Lung (tissue), 12 donors: ENCODE data around the gene TMTC4. TPM values are rescaled to one million over a fixed set of nuclear protein-coding genes. Genes with fewer than 3 reads are reported as not detected.

ENCODE experiments used
- ATAC-seq: fragments of 200-7000 bp; cut with Tn5 transposase; one replicate; pipeline ENCODE4 v1.9.1; 2020; ENCODE audit warnings: moderate number of reproducible peaks; ENCODE audit not compliant: insufficient read depth, low FRiP score
- DNase-seq, 3 donors: peaks; one replicate each; pipeline ENCODE4 v3.0.0-alpha.2; 2013 to 2017
- H3K27ac ChIP-seq, 2 donors: one replicate each; pipeline ENCODE4 v1.5.1; 2013; ENCODE audit warnings: mild to moderate bottlenecking in 2 of 2, moderate library complexity in 2 of 2, control low read depth in 1 of 2, inconsistent platforms in 1 of 2, low read depth in 1 of 2, low read length in 1 of 2
- H3K27me3 ChIP-seq, 3 donors: one replicate each; pipeline ENCODE4 v1.5.1; 2013; ENCODE audit warnings: low read length in 2 of 3; ENCODE audit not compliant: control insufficient read depth in 3 of 3, insufficient read depth in 3 of 3
- H3K36me3 ChIP-seq, 4 donors: one replicate each; pipeline ENCODE4 v1.5.1; 2013; ENCODE audit warnings: low read length in 4 of 4, mild to moderate bottlenecking in 1 of 4, moderate library complexity in 1 of 4; ENCODE audit not compliant: control insufficient read depth in 4 of 4, insufficient read depth in 4 of 4
- H3K4me1 ChIP-seq, 5 donors: one replicate each; pipeline ENCODE4 v1.5.1; 2013; ENCODE audit warnings: low read length in 5 of 5, mild to moderate bottlenecking in 2 of 5, moderate library complexity in 1 of 5; ENCODE audit not compliant: control insufficient read depth in 5 of 5, insufficient read depth in 5 of 5
- H3K4me3 ChIP-seq: one replicate; pipeline ENCODE4 v1.5.1; 2013; ENCODE audit warnings: mild to moderate bottlenecking, control low read depth, moderate library complexity
- H3K9ac ChIP-seq, 2 donors: one replicate each; pipeline ENCODE4 v1.5.1; 2013; ENCODE audit warnings: low read length in 2 of 2, control low read depth in 1 of 2; ENCODE audit not compliant: insufficient read depth in 1 of 2
- H3K9me3 ChIP-seq, 4 donors: one replicate each; pipeline ENCODE4 v1.5.1; 2013; ENCODE audit warnings: low read length in 3 of 4, mild to moderate bottlenecking in 1 of 4, moderate library complexity in 1 of 4; ENCODE audit not compliant: control insufficient read depth in 4 of 4, insufficient read depth in 3 of 4
- WGBS, 2 donors: extraction: QIAGEN DNeasy Blood & Tissue Kit; methylation state at CpG; one replicate each; pipeline ENCODE4 v1.1.7; 2013; 5-methylcytosine and 5-hydroxymethylcytosine counted together
- polyA plus RNA-seq, 2 donors: library from polyadenylated mRNA; stranded (reverse); fragments of 200-250 nt; gene quantifications; one replicate each; pipeline ENCODE4 v1.2.1, GENCODE V29; 2013
- total RNA-seq, 2 donors: library from RNA; depleted of rRNA in 1 of 2; stranded (reverse); fragments of >200 nt in 1 of 2; gene quantifications; one replicate each; pipeline ENCODE4 v1.2.1, GENCODE V29; 2014 to 2021
- TF ChIP-seq, protein P1 (sequence below): IDR thresholded peaks from 2 replicates; pipeline ENCODE4 v1.5.1; 2012; ENCODE audit warnings: mild to moderate bottlenecking; ENCODE audit errors: control extremely low read depth, extremely low read depth
- donor health status: control.
- donor health status: control.
- donor health status: Bipolar disorder and iron deficiency.
- donor health status: healthy.
- donor health status: DM: yes; HTN: yes; CAD: no.

Gene TMTC4
- total and polyA plus RNA-seq, 4 donors = 5.0 to 27.1 (median 11.7) TPM

DNA sequence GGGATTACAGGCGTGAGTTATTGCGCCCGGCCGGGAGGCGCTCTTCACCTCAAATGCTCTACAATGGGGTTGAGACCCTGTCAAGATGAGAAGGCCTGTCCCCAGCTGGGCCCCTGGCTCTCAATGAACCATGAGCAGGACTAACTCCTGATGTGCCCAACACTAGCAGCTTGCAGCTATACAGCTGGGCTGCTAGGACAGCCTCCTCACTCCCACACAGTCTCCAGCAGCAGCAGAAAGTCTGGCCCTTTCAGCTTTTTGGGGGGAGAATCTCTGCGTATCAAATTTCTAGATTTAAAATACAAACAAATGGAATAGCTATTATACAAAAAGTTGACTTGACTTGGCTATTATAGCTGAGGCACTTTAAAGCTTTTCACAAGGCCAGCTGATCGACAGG, 30.2 kb downstream of the TMTC4 start:
- Histone ChIP-seq H3K27me3 (no peaks in the 10 kb centered on the region), H3K9ac (no peak overlapping the region), H3K27ac (no peak overlapping the region), H3K4me3 (no peak overlapping the region), H3K9me3 (no peaks in the 10 kb centered on the region), H3K36me3 (peaks cover 5 to 8% (median 5%) of the 10 kb centered on the region in 4 donors), H3K4me1 (no peaks in the 10 kb centered on the region)
- DNase-seq (peak in 1 of 3 donors; percentile 13), ATAC-seq (no peak)
- 94 to 96% methylated on average over 7 of the region's 7 CpGs for WGBS, 2 donors
- TF ChIP-seq, protein P1, sequence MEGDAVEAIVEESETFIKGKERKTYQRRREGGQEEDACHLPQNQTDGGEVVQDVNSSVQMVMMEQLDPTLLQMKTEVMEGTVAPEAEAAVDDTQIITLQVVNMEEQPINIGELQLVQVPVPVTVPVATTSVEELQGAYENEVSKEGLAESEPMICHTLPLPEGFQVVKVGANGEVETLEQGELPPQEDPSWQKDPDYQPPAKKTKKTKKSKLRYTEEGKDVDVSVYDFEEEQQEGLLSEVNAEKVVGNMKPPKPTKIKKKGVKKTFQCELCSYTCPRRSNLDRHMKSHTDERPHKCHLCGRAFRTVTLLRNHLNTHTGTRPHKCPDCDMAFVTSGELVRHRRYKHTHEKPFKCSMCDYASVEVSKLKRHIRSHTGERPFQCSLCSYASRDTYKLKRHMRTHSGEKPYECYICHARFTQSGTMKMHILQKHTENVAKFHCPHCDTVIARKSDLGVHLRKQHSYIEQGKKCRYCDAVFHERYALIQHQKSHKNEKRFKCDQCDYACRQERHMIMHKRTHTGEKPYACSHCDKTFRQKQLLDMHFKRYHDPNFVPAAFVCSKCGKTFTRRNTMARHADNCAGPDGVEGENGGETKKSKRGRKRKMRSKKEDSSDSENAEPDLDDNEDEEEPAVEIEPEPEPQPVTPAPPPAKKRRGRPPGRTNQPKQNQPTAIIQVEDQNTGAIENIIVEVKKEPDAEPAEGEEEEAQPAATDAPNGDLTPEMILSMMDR = no peak

DNA sequence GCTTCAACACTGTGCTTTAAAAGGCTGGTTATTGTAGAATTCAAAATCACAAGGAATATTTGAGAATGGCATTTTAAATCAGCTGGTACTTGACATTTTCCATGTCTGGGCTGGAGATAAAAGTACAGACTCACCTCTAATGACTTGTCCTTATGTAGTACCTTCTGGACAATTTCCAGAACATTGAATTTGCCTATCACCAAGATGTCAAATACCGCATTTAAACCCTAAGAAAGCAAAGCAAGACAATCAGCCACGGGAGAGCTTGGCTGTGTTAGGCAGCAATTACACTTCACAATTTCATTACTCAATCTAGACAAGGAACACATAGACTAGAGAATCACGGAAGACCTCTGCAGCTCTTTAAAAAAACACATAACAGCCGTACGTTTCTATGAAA, 36.8 kb downstream of the TMTC4 start:
- DNase-seq (no peak), ATAC-seq (no peak)
- no peak overlapping the region for H3K9ac ChIP-seq
- peaks cover 0 to 3% (median 0%) of the 10 kb centered on the region in 5 donors for H3K4me1 ChIP-seq
- H3K27ac ChIP-seq = no peak overlapping the region
- H3K36me3 ChIP-seq = peaks cover 11 to 28% (median 24%) of the 10 kb centered on the region in 4 donors
- H3K9me3 ChIP-seq = no peaks in the 10 kb centered on the region
- no peaks in the 10 kb centered on the region for H3K27me3 ChIP-seq
- no peak overlapping the region for H3K4me3 ChIP-seq
- TF ChIP-seq, protein P1 = no peak
- 90 to 95% methylated on average over 5 of the region's 5 CpGs for WGBS, 2 donors

DNA sequence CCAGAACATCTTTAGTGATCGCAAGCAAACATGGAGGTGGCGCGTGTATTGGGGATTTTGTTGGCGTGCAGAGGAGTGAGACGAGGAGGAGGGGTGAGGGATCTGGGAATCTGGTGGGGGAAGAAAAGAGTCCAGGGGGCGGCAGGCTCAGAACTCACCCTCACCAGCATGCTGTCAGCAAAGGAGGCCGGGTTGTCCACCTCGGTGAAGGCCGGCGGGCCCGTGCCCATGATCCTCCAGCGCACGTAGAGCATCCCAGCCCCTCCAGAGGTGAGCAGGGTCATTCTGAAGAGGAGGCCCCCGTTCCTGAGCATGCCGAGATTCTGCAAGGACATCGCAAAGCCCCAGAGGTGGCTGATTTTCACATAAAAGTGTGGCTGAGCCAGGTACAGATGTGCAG, 37.2 kb downstream of the TMTC4 start:
- ATAC-seq = no peak
- no peak for DNase-seq
- Histone ChIP-seq H3K4me3 (no peak overlapping the region), H3K9ac (no peak overlapping the region), H3K36me3 (peaks cover 11 to 28% (median 25%) of the 10 kb centered on the region in 4 donors), H3K27ac (no peak overlapping the region), H3K9me3 (no peaks in the 10 kb centered on the region), H3K27me3 (no peaks in the 10 kb centered on the region), H3K4me1 (peaks cover 0 to 3% (median 0%) of the 10 kb centered on the region in 5 donors)
- 91 to 96% methylated on average over 16 of the region's 16 CpGs for WGBS, 2 donors
- TF ChIP-seq, protein P1 = no peak

DNA sequence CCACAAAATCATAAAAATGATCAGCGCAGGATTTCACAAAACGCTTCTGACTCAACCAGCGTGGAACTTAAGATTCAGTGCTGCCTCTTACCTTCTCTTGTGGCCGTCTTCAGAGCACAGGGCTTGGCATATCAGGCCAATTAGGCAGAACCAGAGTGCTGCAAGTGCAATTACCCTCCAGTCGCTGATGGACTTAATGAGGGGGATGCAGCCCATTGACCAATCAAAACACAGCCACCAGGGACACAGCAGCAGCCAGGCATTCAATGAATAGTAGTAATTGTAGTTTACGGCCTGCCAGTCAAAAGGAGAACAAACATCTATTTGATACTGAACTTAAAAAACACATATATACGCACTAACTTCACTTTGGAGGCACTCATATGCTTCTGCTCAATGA, 38.2 kb downstream of the TMTC4 start:
- Histone ChIP-seq H3K9ac (no peak overlapping the region), H3K9me3 (no peaks in the 10 kb centered on the region), H3K36me3 (peaks cover 11 to 23% (median 21%) of the 10 kb centered on the region in 4 donors), H3K27me3 (no peaks in the 10 kb centered on the region), H3K27ac (no peak overlapping the region), H3K4me3 (no peak overlapping the region), H3K4me1 (peaks cover 0 to 3% (median 0%) of the 10 kb centered on the region in 5 donors)
- 97% methylated on average over 7 of the region's 7 CpGs for WGBS, 2 donors
- ATAC-seq = no peak
- TF ChIP-seq, protein P1 = no peak
- DNase-seq = no peak
